ENCODE results near the gene APP.

Gene APP

GRCh38 chr21:25949701-25950100, 220.9 kb downstream of the APP start:
- Histone ChIP-seq H3K9ac (no peak overlapping the region), H3K36me3 (peaks cover 74% of the 10 kb centered on the region), H3K4me3 (no peak overlapping the region), H3K27me3 (no peaks in the 10 kb centered on the region), H3K4me2 (no peak overlapping the region), H4K20me1 (no peaks in the 10 kb centered on the region), H3K27ac (no peak overlapping the region), H3K4me1 (no peaks in the 10 kb centered on the region), H3K9me3 (peaks cover 17% of the 10 kb centered on the region)
- no peak for TF ChIP-seq Cebpa-rat (IDR thresholded peaks at IDR 0.05)

- Histone ChIP-seq H4K20me1 (no peaks in the 10 kb centered on the region), H3K27ac (no peak overlapping the region), H3K36me3 (peaks cover 47% of the 10 kb centered on the region), H3K4me3 (no peak overlapping the region), H3K9me3 (peaks cover 17% of the 10 kb centered on the region), H3K27me3 (no peaks in the 10 kb centered on the region), H3K4me2 (no peak overlapping the region), H3K9ac (no peak overlapping the region), H3K4me1 (no peaks in the 10 kb centered on the region)
- no peak for TF ChIP-seq Cebpa-rat (IDR thresholded peaks at IDR 0.05)
Measured at GRCh38 chr21:25944672-25945213, 225.8 kb downstream of the APP start.

- peaks cover 43% of the 10 kb centered on the region for H3K36me3 ChIP-seq
- no peak overlapping the region for H3K4me2 ChIP-seq
- no peaks in the 10 kb centered on the region for H3K27me3 ChIP-seq
- H3K9ac ChIP-seq, result no peak overlapping the region
- peaks cover 17% of the 10 kb centered on the region for H3K9me3 ChIP-seq
- no peak overlapping the region for H3K4me3 ChIP-seq
- no peak for TF ChIP-seq Cebpa-rat (IDR thresholded peaks at IDR 0.05)
- H3K4me1 ChIP-seq, result no peaks in the 10 kb centered on the region
- no peak overlapping the region for H3K27ac ChIP-seq
- H4K20me1 ChIP-seq, result no peaks in the 10 kb centered on the region; the same call in 1 of the 2 replicates
Measured at GRCh38 chr21:25944082-25944481, 226.5 kb downstream of the APP start.

GRCh38 chr21:25942135-25942534, 228.4 kb downstream of the APP start:
- no peak overlapping the region for H3K27ac ChIP-seq
- no peak overlapping the region for H3K4me3 ChIP-seq
- peaks cover 17% of the 10 kb centered on the region for H3K9me3 ChIP-seq
- no peaks in the 10 kb centered on the region for H3K4me1 ChIP-seq
- TF ChIP-seq Cebpa-rat (IDR thresholded peaks at IDR 0.05), result no peak
- H3K27me3 ChIP-seq, result no peaks in the 10 kb centered on the region
- H3K36me3 ChIP-seq, result peaks cover 45% of the 10 kb centered on the region
- H3K9ac ChIP-seq, result no peak overlapping the region
- no peak overlapping the region for H3K4me2 ChIP-seq
- peaks cover 4% of the 10 kb centered on the region; the same call in 1 of the 2 replicates for H4K20me1 ChIP-seq

- H3K27ac ChIP-seq, result no peak overlapping the region
- H3K4me1 ChIP-seq, result no peaks in the 10 kb centered on the region
- no peak overlapping the region for H3K9ac ChIP-seq
- H3K9me3 ChIP-seq, result no peaks in the 10 kb centered on the region
- H3K27me3 ChIP-seq, result no peaks in the 10 kb centered on the region
- peaks cover 4% of the 10 kb centered on the region; the same call in 1 of the 2 replicates for H4K20me1 ChIP-seq
- no peak for TF ChIP-seq Cebpa-rat (IDR thresholded peaks at IDR 0.05)
- H3K4me2 ChIP-seq, result no peak overlapping the region
- no peak overlapping the region for H3K4me3 ChIP-seq
- peaks cover 43% of the 10 kb centered on the region for H3K36me3 ChIP-seq
Measured at GRCh38 chr21:25939396-25939761, 231.2 kb downstream of the APP start.

GRCh38 chr21:25938658-25939395, 231.7 kb downstream of the APP start:
- Histone ChIP-seq H3K4me2 (no peak overlapping the region), H3K9ac (no peak overlapping the region), H3K4me3 (no peak overlapping the region), H3K27ac (no peak overlapping the region), H3K9me3 (no peaks in the 10 kb centered on the region), H3K27me3 (no peaks in the 10 kb centered on the region), H4K20me1 (peaks cover 4% of the 10 kb centered on the region; the same call in 1 of the 2 replicates), H3K4me1 (no peaks in the 10 kb centered on the region), H3K36me3 (peaks cover 42% of the 10 kb centered on the region)
- no peak for TF ChIP-seq Cebpa-rat (IDR thresholded peaks at IDR 0.05)

- no peak for TF ChIP-seq Cebpa-rat (IDR thresholded peaks at IDR 0.05)
- Histone ChIP-seq H3K27ac (no peak overlapping the region), H3K4me1 (no peaks in the 10 kb centered on the region), H3K4me3 (no peak overlapping the region), H3K4me2 (no peak overlapping the region), H3K9me3 (no peaks in the 10 kb centered on the region), H3K27me3 (no peaks in the 10 kb centered on the region), H3K9ac (no peak overlapping the region), H4K20me1 (peaks cover 4% of the 10 kb centered on the region; the same call in 1 of the 2 replicates), H3K36me3 (peaks cover 41% of the 10 kb centered on the region)
Measured at GRCh38 chr21:25936776-25937175, 233.8 kb downstream of the APP start.

GRCh38 chr21:25934771-25935224, 235.8 kb downstream of the APP start:
- H3K9ac ChIP-seq, result no peak overlapping the region
- peaks cover 4% of the 10 kb centered on the region; the same call in 1 of the 2 replicates for H4K20me1 ChIP-seq
- H3K4me3 ChIP-seq, result no peak overlapping the region
- H3K27me3 ChIP-seq, result no peaks in the 10 kb centered on the region
- H3K4me2 ChIP-seq, result no peak overlapping the region
- TF ChIP-seq Cebpa-rat (IDR thresholded peaks at IDR 0.05), result no peak
- H3K4me1 ChIP-seq, result no peaks in the 10 kb centered on the region
- H3K27ac ChIP-seq, result no peak overlapping the region
- peaks cover 56% of the 10 kb centered on the region for H3K36me3 ChIP-seq
- H3K9me3 ChIP-seq, result no peaks in the 10 kb centered on the region

GRCh38 chr21:25934130-25934529, 236.4 kb downstream of the APP start:
- no peak overlapping the region for H3K4me3 ChIP-seq
- H4K20me1 ChIP-seq, result peaks cover 4% of the 10 kb centered on the region; the same call in 1 of the 2 replicates
- no peak overlapping the region for H3K4me2 ChIP-seq
- no peak overlapping the region for H3K27ac ChIP-seq
- H3K4me1 ChIP-seq, result no peaks in the 10 kb centered on the region
- no peaks in the 10 kb centered on the region for H3K9me3 ChIP-seq
- no peak overlapping the region for H3K9ac ChIP-seq
- H3K27me3 ChIP-seq, result no peaks in the 10 kb centered on the region
- peaks cover 56% of the 10 kb centered on the region for H3K36me3 ChIP-seq
- TF ChIP-seq Cebpa-rat (IDR thresholded peaks at IDR 0.05), result no peak

GRCh38 chr21:25931765-25932164, 238.8 kb downstream of the APP start:
- Histone ChIP-seq H3K4me2 (no peak overlapping the region), H3K9ac (no peak overlapping the region), H3K36me3 (peaks cover 53% of the 10 kb centered on the region), H3K9me3 (no peaks in the 10 kb centered on the region), H3K27ac (no peak overlapping the region), H3K4me3 (no peak overlapping the region), H4K20me1 (no peaks in the 10 kb centered on the region), H3K27me3 (no peaks in the 10 kb centered on the region), H3K4me1 (peaks cover 15% of the 10 kb centered on the region)
- TF ChIP-seq Cebpa-rat (IDR thresholded peaks at IDR 0.05), result no peak
